GM19438 (cell line): ENCODE results near the gene SNED1.
"Not testable (repeated sequence)": the region's sequence is repeated elsewhere in the genome, so short reads cannot be mapped to it uniquely, and the experiment has no call there.

Experiments used
- ATAC-seq: cut with Tn5 transposase; IDR thresholded peaks from one replicate; pipeline ENCODE4 v1.9.1; 2021; ENCODE audit warnings: low read depth; ENCODE audit not compliant: unreplicated experiment

SNED1 gene

DNA sequence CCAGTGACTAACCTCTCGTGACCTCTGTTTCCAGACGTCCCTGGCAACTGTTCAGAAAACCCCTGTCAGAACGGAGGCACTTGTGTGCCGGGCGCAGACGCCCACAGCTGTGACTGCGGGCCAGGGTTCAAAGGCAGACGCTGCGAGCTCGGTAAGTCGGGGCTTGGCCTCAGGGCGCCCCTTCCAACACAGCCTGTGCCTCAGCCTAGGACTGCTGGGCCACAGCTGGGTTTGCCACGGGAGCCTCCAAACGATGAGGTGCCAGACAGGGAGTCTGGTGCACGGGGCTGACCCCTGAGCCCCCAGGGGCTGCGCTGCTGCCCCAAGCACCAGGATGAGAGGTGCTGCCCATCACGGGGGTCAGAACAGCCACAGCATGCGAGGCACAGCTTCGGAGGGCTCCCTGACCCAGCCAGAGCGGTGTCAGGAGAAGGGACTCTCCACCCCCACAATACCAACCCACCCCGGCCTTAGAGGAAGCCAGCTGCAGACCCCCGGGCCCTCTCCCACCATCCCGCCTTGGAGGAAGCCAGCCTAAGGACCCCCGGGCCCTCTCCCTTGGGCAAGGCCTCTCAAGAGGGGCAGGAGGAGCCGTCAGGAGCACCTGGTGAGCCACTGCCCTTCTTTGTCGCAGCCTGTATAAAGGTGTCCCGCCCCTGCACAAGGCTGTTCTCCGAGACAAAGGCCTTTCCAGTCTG is 83.4 kb downstream of the SNED1 start:
- ATAC-seq, result no peak

DNA sequence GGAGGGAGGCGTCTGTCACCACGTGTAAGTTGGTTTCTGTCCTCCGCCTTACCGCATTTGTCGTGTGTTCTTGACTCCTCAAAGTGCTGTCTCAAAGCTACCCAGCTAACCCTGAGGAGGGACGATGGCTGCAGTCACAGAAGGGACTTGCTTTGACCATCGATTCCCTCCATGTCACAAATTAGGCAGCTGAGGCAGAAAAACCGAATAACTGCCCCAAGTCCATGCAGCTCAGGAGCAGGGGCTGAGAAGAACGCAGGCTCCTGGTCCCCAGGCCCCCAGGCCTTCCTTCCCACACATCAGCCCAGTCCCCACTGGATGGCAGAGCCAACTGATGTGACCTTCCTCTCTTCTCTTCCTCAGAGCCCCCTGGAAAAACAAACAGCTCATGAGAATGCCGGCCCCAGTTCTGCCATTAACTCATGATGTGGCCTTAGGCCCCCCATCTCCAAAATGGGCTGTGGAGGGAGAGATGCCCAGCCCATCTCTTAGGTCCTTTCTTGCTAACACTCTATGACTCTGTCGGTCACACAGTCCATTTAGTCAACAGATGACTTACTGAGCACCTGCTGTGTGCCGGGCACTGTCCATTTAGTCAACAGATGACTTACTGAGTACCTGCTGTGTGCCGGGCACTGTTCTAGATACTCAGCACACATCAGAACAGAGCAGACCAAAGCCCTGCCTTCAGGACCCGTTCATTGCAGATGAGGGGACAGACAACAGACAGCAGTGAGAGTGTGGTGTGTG is 84.1 kb downstream of the SNED1 start:
- no peak for ATAC-seq

DNA sequence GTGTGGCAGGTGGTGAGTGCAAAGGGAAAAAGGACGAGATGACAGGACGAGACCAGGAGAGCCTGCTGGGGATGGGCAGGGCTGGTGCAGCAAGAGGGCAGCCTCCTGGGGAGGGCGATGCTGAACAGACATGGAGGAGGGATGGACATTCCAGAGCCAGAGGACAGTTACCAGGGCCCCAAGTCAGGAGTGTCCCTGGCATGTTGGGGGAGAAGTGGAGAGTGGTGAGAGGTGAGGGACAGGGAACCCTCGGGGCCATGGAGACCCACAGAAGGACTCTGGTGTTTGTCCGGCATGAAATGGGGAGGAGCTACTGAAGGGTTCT is 84.6 kb downstream of the SNED1 start:
- ATAC-seq, result no peak

- no peak for ATAC-seq
Measured at GRCh38 chr2:241084856-241085444, 86.5 kb downstream of the SNED1 start.

DNA sequence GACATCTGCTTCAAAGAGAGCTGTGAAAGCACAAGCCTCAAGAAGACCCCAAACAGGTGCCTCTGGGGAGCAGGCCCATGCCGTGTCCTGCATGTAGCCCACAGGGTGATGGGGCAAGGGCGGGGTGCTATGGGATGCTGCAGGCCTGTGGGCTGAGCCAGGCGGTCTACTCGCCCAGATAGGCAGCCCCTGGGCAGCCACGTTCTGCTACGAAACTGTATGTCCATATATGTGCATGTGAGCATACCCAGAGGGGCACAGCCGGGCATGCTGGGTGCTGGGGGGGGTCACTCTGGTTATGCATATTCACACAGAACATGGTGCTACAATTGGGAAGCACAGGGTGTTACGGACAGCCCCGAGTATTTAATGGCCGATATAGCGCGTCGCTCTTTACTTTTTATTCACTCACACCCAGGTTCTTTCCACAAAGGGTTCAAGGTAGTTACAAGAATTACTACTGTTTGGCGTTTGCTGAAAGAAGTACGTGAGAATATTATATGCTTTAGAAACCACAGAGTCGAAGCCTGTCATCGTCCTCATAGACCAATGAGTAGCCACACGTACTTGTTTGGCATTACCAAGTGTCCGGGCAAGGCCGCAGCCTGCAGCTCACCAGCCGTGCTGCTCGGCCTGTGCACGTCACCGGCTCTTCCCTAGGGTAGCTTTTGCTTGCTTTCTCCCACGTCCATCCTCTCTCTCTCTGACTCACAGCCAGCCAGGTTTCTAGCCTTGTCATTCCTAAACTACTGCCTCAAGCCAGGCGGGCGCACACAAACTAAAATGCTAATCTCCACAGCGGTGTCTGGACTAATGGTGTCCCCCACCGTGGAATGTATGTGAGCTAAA is 89.2 kb downstream of the SNED1 start:
- peak; percentile 67 for ATAC-seq

DNA sequence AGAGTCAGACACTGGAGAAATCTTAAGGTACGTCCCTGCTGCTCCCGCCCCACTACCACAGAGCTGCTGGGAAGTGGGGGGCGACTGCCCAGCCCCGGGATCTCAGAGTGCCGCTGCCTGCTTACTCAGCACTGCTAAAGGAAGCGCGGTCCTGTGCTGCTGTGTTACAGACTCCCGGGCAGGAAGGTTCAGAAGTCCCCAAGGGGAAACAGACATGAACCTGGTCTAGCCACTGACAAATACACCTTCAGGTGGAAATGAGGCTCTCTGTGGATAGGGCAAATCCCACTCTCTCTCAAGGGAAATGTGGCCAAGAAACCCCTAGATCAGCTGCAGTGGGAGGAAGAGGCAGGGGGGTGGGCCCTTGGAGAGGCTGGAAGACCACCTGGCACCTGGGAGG is 90.0 kb downstream of the SNED1 start:
- ATAC-seq, result peak; percentile 68

DNA sequence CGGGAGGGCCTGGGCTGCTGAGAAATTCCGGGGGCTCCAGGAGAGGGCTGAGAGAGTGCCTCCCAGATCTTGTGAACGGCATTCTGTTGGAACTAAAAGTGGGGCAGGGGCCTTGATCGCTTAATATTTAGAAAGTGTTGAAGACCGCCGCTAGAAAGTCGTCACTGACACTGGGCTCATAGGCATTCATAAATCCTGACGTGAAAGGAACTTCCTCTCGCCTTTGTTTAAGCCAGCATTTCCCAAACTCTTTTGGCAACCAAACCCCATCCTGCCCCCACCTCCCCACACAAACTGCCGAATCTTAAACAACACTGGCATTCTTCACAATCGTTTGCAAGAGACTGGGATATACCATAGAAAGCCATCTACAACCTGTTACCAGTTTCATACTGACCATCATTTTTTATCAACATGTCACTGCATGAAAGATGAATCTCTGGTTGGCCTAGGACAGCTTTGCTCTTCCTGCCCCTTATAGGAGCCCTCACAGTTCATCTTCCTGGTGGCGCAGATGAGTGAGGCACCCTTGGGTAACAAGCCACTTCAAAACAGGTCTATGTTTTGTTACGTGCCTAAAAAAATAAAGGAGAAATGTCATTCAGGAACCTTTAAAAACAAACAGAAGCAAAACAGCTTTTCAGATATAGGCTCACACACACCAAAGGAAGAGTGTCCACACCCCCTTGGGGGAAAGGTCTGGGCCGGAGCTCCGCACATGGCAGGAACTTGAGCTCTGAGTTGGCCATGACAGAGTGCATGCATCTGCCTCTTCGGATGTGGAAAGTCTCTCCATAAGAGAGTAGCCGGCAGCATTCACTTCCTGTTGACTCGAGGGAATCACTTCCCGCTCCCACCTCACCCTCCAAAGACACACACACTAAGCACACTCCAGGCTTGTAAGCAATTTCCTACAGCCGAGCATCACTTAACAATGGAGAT is 90.6 kb downstream of the SNED1 start:
- ATAC-seq, result no peak

DNA sequence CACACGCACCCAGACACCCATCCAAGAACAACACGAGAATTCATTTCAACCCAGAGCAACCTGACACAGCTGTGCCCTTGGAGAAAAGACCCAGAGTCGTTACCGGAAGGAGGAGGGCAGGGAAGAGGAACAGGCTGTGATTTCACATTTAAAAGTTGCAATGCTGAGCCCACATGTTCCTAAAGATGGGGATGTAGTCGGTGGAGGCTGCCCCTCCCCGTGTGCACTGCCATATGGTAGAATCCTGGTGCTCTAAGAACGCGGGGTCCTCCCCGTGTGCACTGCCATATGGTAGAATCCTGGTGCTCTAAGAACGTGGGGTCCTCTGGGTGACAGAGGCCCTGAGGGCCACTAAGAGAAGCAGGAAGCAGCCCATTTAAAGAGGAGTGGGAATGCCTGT is 92.8 kb downstream of the SNED1 start:
- ATAC-seq, result no peak

- ATAC-seq, result no peak
Measured at GRCh38 chr2:241091734-241092445, 93.5 kb downstream of the SNED1 start.

- ATAC-seq, result no peak
Measured at GRCh38 chr2:241092677-241093076, 94.3 kb downstream of the SNED1 start.

GRCh38 chr2:241093133-241093781 is 94.8 kb downstream of the SNED1 start:
- not testable (repeated sequence) for ATAC-seq

- ATAC-seq, result no peak
Measured at GRCh38 chr2:241094172-241094571, 95.8 kb downstream of the SNED1 start.

DNA sequence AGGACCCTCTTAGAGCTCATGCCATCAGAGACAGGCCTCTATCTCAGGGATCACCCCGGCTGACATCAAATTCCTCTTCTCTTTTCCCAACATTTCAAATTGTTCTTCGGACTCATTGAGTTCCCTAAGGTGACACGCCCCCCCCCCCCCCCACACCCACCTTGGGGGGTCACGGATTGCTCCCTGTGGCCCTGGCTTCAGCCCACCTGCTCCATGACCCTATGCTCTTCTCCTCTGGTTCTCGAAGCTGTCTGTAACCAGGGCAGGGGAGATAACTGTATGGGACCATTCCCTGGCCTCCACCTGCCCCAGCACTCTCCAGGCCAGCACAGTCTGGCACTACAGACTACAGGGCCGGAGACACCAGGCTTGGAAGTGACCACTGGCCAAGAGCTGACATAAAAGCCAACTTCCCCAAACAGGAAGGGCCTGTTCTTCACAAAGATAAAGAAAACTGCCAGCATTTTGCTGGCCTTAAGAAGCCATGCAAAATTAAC is 96.6 kb downstream of the SNED1 start:
- no peak for ATAC-seq

- no peak for ATAC-seq
Measured at GRCh38 chr2:241095594-241096290, 97.3 kb downstream of the SNED1 start.

- ATAC-seq, result no peak
Measured at GRCh38 chr2:241096979-241097378, 98.6 kb downstream of the SNED1 start.

GRCh38 chr2:241099246-241099645 is 100.8 kb downstream of the SNED1 start:
- no peak for ATAC-seq

DNA sequence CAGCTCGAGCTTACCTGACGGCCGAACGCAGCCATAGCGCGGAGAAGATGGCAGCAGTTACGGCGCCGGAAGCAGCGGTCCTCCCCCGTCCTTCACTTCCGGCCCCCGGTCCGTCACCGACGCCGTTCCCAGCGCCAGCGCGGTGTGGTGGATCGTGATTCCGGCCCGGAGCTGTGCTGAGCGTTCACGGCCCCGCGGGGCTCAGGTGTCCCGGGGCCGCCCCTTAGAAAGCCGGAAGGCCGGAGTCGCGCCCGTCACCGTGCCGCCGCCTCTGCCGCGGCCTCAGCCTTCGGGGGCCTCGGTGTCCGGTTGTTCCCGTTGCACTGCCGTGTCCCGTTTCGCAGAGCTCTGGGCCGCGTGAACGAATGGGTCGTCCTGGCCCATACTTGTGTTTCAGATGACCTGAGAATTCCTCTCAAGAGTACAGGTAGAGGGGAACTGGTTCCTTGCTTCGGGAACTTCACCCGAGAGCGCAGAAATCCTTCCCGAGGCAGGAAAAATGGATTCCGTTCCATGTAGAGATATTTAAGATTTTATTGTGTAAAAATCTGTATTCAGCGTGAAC is 103.9 kb downstream of the SNED1 start, which contains the start of gene MTERF4:
Gene MTERF4, minus strand, starts transcription at position 49 of the 565 bp plus-strand sequence. Its CDS starts 14 bp downstream, at position 35.
- peak; percentile 83 for ATAC-seq

GRCh38 chr2:241103176-241103595 is 104.8 kb downstream of the SNED1 start:
- ATAC-seq, result no peak
